ENCODE data around the gene ACTR5.

ACTR5 gene

GRCh38 chr20:38759106-38759505, 10.8 kb downstream of the ACTR5 start (continued):
- no peak for TF ChIP-seq ZFP41 (tag by site-specific recombination; IDR thresholded peaks at IDR 0.05; ENCODE audit: borderline replicate concordance)

DNA sequence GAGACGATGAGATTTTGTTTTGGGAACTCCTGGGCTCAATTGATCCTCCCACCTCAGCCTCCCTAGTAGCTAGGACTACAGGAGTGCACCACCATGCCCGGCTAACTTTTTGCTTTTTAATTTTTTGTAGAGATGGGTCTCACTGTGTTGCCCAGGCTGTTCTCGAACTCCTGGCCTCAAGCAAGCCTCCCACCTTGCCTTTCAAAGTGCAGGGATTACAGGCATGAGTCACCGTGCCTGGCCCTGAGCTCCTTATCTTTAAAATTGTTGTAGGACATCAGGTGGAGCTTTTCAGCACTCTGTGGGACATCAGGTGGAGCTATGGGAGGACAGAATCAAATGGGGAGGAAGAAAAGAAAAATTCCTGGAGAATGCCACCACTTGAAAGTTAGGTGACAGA, 12.7 kb downstream of the ACTR5 start:
- CTCF ChIA-PET, result interaction anchor here (1.2 kb wide), 1 partner anchor 11 kb away, joined by 3 read pairs; no protein-coding TSS in a partner anchor
- Histone ChIP-seq H3K9me3 (ENCODE audit: control insufficient read depth, insufficient read depth, low read depth, low read length) (no peaks in the 10 kb centered on the region), H3K27ac (ENCODE audit: extremely low read depth, low read depth, low read length) (no peak overlapping the region), H3K4me3 (ENCODE audit: low read depth, low read length) (no peak overlapping the region), H3K36me3 (ENCODE audit: control insufficient read depth in 2 of 2, insufficient read depth in 1 of 2, low read length in 2 of 2) (peaks cover 0 to 80% of the 10 kb centered on the region in 2 experiments; a peak in 2 of 3 replicates), H3K4me1 (ENCODE audit: control insufficient read depth, insufficient read depth, low read length) (no peaks in the 10 kb centered on the region)
- TF ChIP-seq ZNF394 (tag by site-specific recombination; IDR thresholded peaks at IDR 0.05; ENCODE audit: borderline replicate concordance) (no peak), ZNF449 (tag by site-specific recombination; IDR thresholded peaks at IDR 0.05) (no peak), YY2 (tag by site-specific recombination; IDR thresholded peaks at IDR 0.05) (no peak), ZNF776 (tag by site-specific recombination; IDR thresholded peaks at IDR 0.05; ENCODE audit: borderline replicate concordance) (no peak), PATZ1 (tag by site-specific recombination; IDR thresholded peaks at IDR 0.05) (no peak), ZBTB44 (tag by site-specific recombination; IDR thresholded peaks at IDR 0.05) (no peak)
- TF ChIP-seq, protein P1, sequence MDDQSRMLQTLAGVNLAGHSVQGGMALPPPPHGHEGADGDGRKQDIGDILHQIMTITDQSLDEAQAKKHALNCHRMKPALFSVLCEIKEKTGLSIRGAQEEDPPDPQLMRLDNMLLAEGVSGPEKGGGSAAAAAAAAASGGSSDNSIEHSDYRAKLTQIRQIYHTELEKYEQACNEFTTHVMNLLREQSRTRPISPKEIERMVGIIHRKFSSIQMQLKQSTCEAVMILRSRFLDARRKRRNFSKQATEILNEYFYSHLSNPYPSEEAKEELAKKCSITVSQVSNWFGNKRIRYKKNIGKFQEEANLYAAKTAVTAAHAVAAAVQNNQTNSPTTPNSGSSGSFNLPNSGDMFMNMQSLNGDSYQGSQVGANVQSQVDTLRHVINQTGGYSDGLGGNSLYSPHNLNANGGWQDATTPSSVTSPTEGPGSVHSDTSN (CRISPR knock-in tag; IDR thresholded peaks at IDR 0.05), result no peak
- POLR2A ChIA-PET, result no interaction called here

- no peak overlapping the region for H3K27ac ChIP-seq (ENCODE audit: extremely low read depth, low read depth, low read length)
- no peaks in the 10 kb centered on the region for H3K9me3 ChIP-seq (ENCODE audit: control insufficient read depth, insufficient read depth, low read depth, low read length)
- POLR2A ChIA-PET, result no interaction called here
- H3K36me3 ChIP-seq (ENCODE audit: control insufficient read depth in 2 of 2, insufficient read depth in 1 of 2, low read length in 2 of 2), result peaks cover 0 to 80% of the 10 kb centered on the region in 2 experiments; a peak in 2 of 3 replicates
- H3K4me1 ChIP-seq (ENCODE audit: control insufficient read depth, insufficient read depth, low read length), result no peaks in the 10 kb centered on the region
- no peak overlapping the region for H3K4me3 ChIP-seq (ENCODE audit: low read depth, low read length)
- CTCF ChIA-PET, result interaction anchor here (1.2 to 1.3 kb wide), 2 partner anchors 12 to 117 kb away, joined by 3 to 4 read pairs; no protein-coding TSS in a partner anchor
- TF ChIP-seq, protein P2, sequence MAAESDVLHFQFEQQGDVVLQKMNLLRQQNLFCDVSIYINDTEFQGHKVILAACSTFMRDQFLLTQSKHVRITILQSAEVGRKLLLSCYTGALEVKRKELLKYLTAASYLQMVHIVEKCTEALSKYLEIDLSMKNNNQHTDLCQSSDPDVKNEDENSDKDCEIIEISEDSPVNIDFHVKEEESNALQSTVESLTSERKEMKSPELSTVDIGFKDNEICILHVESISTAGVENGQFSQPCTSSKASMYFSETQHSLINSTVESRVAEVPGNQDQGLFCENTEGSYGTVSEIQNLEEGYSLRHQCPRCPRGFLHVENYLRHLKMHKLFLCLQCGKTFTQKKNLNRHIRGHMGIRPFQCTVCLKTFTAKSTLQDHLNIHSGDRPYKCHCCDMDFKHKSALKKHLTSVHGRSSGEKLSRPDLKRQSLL (tag by site-specific recombination; IDR thresholded peaks at IDR 0.05), result no peak
- TF ChIP-seq ZNF660 (tag by site-specific recombination; IDR thresholded peaks at IDR 0.05) (no peak), GFI1B (tag by site-specific recombination; IDR thresholded peaks at IDR 0.05) (no peak), KLF10 (tag by site-specific recombination; IDR thresholded peaks at IDR 0.05) (no peak), TRIM28 (IDR thresholded peaks at IDR 0.05; ENCODE audit: borderline replicate concordance, low read length) (no peak), ZNF24 (tag by site-specific recombination; IDR thresholded peaks at IDR 0.05) (no peak), ZNF354C (tag by site-specific recombination; IDR thresholded peaks at IDR 0.05; ENCODE audit: borderline replicate concordance, low read depth) (no peak), ZNF768 (tag by site-specific recombination; IDR thresholded peaks at IDR 0.05) (no peak), ZNF175 (tag by site-specific recombination; IDR thresholded peaks at IDR 0.05) (no peak), ZNF704 (tag by site-specific recombination; IDR thresholded peaks at IDR 0.05) (no peak), ZBTB1 (tag by site-specific recombination; IDR thresholded peaks at IDR 0.05) (no peak), ZNF169 (tag by site-specific recombination; IDR thresholded peaks at IDR 0.05) (no peak), ZSCAN16 (tag by site-specific recombination; IDR thresholded peaks at IDR 0.05) (no peak), ZSCAN23 (tag by site-specific recombination; IDR thresholded peaks at IDR 0.05) (no peak), ZNF677 (tag by site-specific recombination; IDR thresholded peaks at IDR 0.05) (no peak)
- TF ChIP-seq, protein P3, sequence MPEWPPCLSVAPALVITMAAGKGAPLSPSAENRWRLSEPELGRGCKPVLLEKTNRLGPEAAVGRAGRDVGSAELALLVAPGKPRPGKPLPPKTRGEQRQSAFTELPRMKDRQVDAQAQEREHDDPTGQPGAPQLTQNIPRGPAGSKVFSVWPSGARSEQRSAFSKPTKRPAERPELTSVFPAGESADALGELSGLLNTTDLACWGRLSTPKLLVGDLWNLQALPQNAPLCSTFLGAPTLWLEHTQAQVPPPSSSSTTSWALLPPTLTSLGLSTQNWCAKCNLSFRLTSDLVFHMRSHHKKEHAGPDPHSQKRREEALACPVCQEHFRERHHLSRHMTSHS (tag by site-specific recombination; IDR thresholded peaks at IDR 0.05), result no peak
These were observed 13.9 kb downstream of the ACTR5 start for GRCh38 chr20:38762174-38762573.

Data from HEK293 (cell line).